Calu3 (cell line): ENCODE results near the gene SERPINE1. TPM values are rescaled to one million over a fixed set of nuclear protein-coding genes. Genes with fewer than 3 reads are reported as not detected.

Experiments used
- BruUV-seq: library from RNA; stranded (reverse); fragments of 400-500 nt; replicated peaks from 2 replicates; lab custom pipeline; 2021; lab: Mats Ljungman, UMichigan
- CTCF ChIA-PET: fragments of 300-600 bp; sonication (Branson Sonifier 250); formaldehyde crosslinking; loops from one replicate; lab custom pipeline; 2022; ENCODE audit warnings: antibody characterized with exemption; lab: Charles Lee
- DNase-seq: peaks from one replicate; pipeline ENCODE4 v3.0.0; 2022
- H3K27ac Mint-ChIP-seq: one replicate; pipeline ENCODE4 v1.8.0; 2022; ENCODE audit warnings: mixed read lengths; ENCODE audit not compliant: unreplicated experiment
- H3K27me3 Mint-ChIP-seq: one replicate; pipeline ENCODE4 v1.8.0; 2022; ENCODE audit warnings: mixed read lengths; ENCODE audit not compliant: unreplicated experiment
- H3K36me3 Mint-ChIP-seq: one replicate; pipeline ENCODE4 v1.8.0; 2022; ENCODE audit warnings: mild to moderate bottlenecking, moderate library complexity, mixed read lengths; ENCODE audit not compliant: insufficient read depth, unreplicated experiment
- H3K4me1 Mint-ChIP-seq: one replicate; pipeline ENCODE4 v1.8.0; 2022; ENCODE audit warnings: mild to moderate bottlenecking, low read depth, mixed read lengths; ENCODE audit not compliant: unreplicated experiment
- H3K4me3 Mint-ChIP-seq: one replicate; pipeline ENCODE4 v1.8.0; 2022; ENCODE audit warnings: mild to moderate bottlenecking, low read depth, moderate library complexity, mixed read lengths; ENCODE audit not compliant: unreplicated experiment
- H3K9me3 Mint-ChIP-seq: one replicate; pipeline ENCODE4 v1.8.0; 2022; ENCODE audit warnings: low read depth, mixed read lengths; ENCODE audit not compliant: unreplicated experiment
- CTCF ChIP-seq: fragments of 200-600 bp; IDR thresholded peaks from one replicate; pipeline ENCODE4 v1.8.0; 2022; ENCODE audit warnings: antibody characterized with exemption; ENCODE audit not compliant: unreplicated experiment
- intact Hi-C: fragments of 100-400 bp; cut with micrococcal nuclease; formaldehyde crosslinking; loops from one replicate; pipeline ENCODE4 v1.10.0; 2022; ENCODE audit not compliant: unreplicated experiment
- total RNA-seq: library from RNA; stranded (reverse); gene quantifications from 2 replicates; pipeline ENCODE4 v1.2.3, GENCODE V29; 2022

The SERPINE1 gene
- total RNA-seq, 1 experiment from 2014 or later = 1.1 TPM

GRCh38 chr7:101085162-101085964 is 41.5 kb upstream of the SERPINE1 start, which contains the start of gene TRIM56:
TRIM56 (plus strand) TSS chr7:101085481; CDS start chr7:101087313, 1,832 bp downstream.
- no peaks in the 10 kb centered on the region for H3K9me3 Mint-ChIP-seq
- TF ChIP-seq CTCF = no peak
- no peaks in the 10 kb centered on the region for H3K27me3 Mint-ChIP-seq
- BruUV-seq = no TSS peak
- H3K4me3 Mint-ChIP-seq = peak within 1 kb of the TSS; percentile 76
- H3K27ac Mint-ChIP-seq = peak within 1 kb of the TSS; percentile 32
- intact Hi-C loops = no loop called here
- peak; percentile 85 for DNase-seq
- H3K4me1 Mint-ChIP-seq = peaks cover 11% of the 10 kb centered on the region
- CTCF ChIA-PET = interaction anchor here (0.7 to 1.6 kb wide), 5 partner anchors 10 to 233 kb away, joined by 3 to 7 read pairs (median 3); partner anchors contain the start of genes FIS1 and SLC12A9
- peaks cover 41% of the 10 kb centered on the region for H3K36me3 Mint-ChIP-seq

- TF ChIP-seq CTCF = no peak
- no peak overlapping the region for H3K4me3 Mint-ChIP-seq
- H3K27ac Mint-ChIP-seq = no peak overlapping the region
- H3K27me3 Mint-ChIP-seq = no peaks in the 10 kb centered on the region
- DNase-seq = no peak
- intact Hi-C loops = no loop called here
- CTCF ChIA-PET = no interaction called here
- H3K9me3 Mint-ChIP-seq = no peaks in the 10 kb centered on the region
- BruUV-seq = no TSS peak
- H3K4me1 Mint-ChIP-seq = peaks cover 11% of the 10 kb centered on the region
- peaks cover 57% of the 10 kb centered on the region for H3K36me3 Mint-ChIP-seq
These were observed 39.4 kb upstream of the SERPINE1 start for GRCh38 chr7:101087334-101088068.

- peaks cover 57% of the 10 kb centered on the region for H3K36me3 Mint-ChIP-seq
- H3K27me3 Mint-ChIP-seq = no peaks in the 10 kb centered on the region
- H3K9me3 Mint-ChIP-seq = no peaks in the 10 kb centered on the region
- peaks cover 11% of the 10 kb centered on the region for H3K4me1 Mint-ChIP-seq
- DNase-seq = no peak
- BruUV-seq = no TSS peak
- CTCF ChIA-PET = no interaction called here
- no peak for TF ChIP-seq CTCF
- H3K27ac Mint-ChIP-seq = no peak overlapping the region
- intact Hi-C loops = no loop called here
- H3K4me3 Mint-ChIP-seq = no peak overlapping the region
These were observed 38.9 kb upstream of the SERPINE1 start for GRCh38 chr7:101088069-101088425.

GRCh38 chr7:101088858-101089529 is 37.9 kb upstream of the SERPINE1 start:
- intact Hi-C loops = no loop called here
- H3K4me3 Mint-ChIP-seq = no peak overlapping the region
- no peaks in the 10 kb centered on the region for H3K9me3 Mint-ChIP-seq
- H3K27ac Mint-ChIP-seq = no peak overlapping the region
- CTCF ChIA-PET = no interaction called here
- no peak for DNase-seq
- no TSS peak for BruUV-seq
- no peak for TF ChIP-seq CTCF
- H3K4me1 Mint-ChIP-seq = peaks cover 11% of the 10 kb centered on the region
- no peaks in the 10 kb centered on the region for H3K27me3 Mint-ChIP-seq
- peaks cover 61% of the 10 kb centered on the region for H3K36me3 Mint-ChIP-seq
